ENCODE measurements around the gene EEF2K.

Gene EEF2K

DNA sequence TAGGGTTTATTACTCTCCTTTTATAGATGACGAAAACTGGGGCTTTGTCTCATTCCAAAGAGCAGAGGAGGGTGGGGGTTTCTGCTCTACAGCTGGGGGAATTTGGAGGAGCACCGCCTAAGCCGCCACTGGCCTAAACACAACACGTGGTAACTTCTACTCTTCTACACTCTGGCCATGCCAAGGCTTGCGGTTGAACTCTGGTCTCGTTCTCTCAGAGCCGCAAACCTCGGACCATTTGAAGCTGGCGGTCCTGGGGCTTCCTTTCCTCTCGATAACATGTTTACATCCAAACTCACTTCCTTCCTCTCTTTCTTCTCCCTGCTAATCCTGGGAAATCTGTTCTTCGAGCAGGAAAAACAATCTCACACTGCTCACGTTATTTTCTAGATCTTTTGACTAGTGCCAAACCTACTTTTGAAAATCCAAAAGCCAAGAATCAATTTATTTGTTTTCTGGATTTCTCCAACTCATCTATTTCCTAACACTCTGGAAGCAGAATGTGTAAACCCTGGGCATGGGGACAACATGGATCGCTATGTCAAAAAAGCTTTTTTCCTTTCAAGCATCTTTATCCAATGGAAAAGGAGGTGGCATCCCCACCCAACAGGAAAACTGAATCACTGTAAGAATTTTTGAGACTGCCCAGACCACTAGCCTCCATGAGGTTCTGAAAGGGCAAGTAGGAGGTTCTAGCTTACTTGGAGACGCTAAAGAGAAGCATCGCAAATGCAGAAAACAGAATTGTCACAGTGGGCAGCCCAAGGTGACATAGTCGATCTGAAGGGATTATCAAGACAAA, 13.6 kb upstream of the EEF2K start:
- Histone ChIP-seq H2BK12ac (ENCODE audit: low read length) (no peak overlapping the region), H3K14ac (ENCODE audit: low read length) (no peak overlapping the region), H3K9ac (ENCODE audit: low read depth, low read length, poor library complexity) (no peak overlapping the region), H2AK5ac (ENCODE audit: low read depth, low read length) (no peak overlapping the region), H4K8ac (ENCODE audit: low read depth, low read length) (no peak overlapping the region), H2AFZ (ENCODE audit: low read length) (peak overlapping the region; percentile 95), H3K4me3 (ENCODE audit: low read length in 2 of 2) (peak overlapping the region in 1 of 2 donors; percentile 16), H3K79me1 (ENCODE audit: low read depth, low read length) (no peaks in the 10 kb centered on the region), H2BK15ac (ENCODE audit: low read length) (no peak overlapping the region), H2BK120ac (ENCODE audit: low read depth, low read length) (no peak overlapping the region), H4K91ac (ENCODE audit: low read depth, low read length, poor library complexity) (no peak overlapping the region), H3K27me3 (ENCODE audit: control insufficient read depth in 3 of 3, insufficient read depth in 3 of 3, low read depth in 1 of 3, low read length in 3 of 3) (peaks cover 0 to 12% (median 6%) of the 10 kb centered on the region in 3 experiments), H3K4ac (ENCODE audit: low read length) (no peak overlapping the region), H2BK5ac (ENCODE audit: low read length) (no peak overlapping the region), H3K4me1 (ENCODE audit: control insufficient read depth in 2 of 2, insufficient read depth in 1 of 2, low read depth in 1 of 2, low read length in 2 of 2) (peaks cover 0 to 4% of the 10 kb centered on the region in 2 donors), H3K23ac (ENCODE audit: low read depth, low read length, poor library complexity) (no peak overlapping the region), H3K4me2 (ENCODE audit: insufficient read depth, low read length, poor library complexity, severe bottlenecking) (no peak overlapping the region), H3K27ac (replicated peaks; ENCODE audit: low read length) (no peak overlapping the region), H3K36me3 (replicated peaks in 1 of 2; ENCODE audit: control insufficient read depth in 2 of 2, insufficient read depth in 2 of 2, low read length in 2 of 2) (no peaks in the 10 kb centered on the region), H3K18ac (ENCODE audit: low read length) (no peak overlapping the region), H3K9me3 (replicated peaks in 1 of 2; ENCODE audit: control insufficient read depth in 2 of 2, insufficient read depth in 1 of 2, low read depth in 1 of 2, low read length in 2 of 2) (no peaks in the 10 kb centered on the region)
- WGBS, 2 donors (ENCODE audit: extremely low coverage in 2 of 2, insufficient read length in 2 of 2, insufficient replicate concordance in 1 of 2), result no CpG with 5 or more reads among the region's 16 CpGs
- DNase-seq (ENCODE audit: low spot score), result no peak

DNA sequence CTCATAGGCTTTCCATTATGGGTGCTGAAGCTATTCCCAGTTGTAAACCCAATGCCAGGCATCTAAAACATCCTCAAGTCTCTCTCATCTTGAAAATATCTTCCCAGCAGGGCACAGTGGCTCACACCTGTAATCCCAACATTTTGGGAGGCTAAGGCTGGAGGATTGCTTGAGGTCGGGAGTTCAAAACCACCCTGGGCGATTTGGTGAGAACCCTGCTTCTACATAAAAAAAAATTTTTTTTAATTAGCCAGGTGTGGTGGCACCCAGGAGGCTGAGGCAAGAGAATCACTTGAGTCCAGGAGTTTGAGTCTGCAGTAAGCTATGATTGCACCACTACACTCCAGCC, 13.0 kb upstream of the EEF2K start:
- no peak for DNase-seq (ENCODE audit: low spot score)
- Histone ChIP-seq H2AK5ac (ENCODE audit: low read depth, low read length) (no peak overlapping the region), H3K79me1 (ENCODE audit: low read depth, low read length) (no peaks in the 10 kb centered on the region), H3K9me3 (replicated peaks in 1 of 2; ENCODE audit: control insufficient read depth in 2 of 2, insufficient read depth in 1 of 2, low read depth in 1 of 2, low read length in 2 of 2) (no peaks in the 10 kb centered on the region), H3K4ac (ENCODE audit: low read length) (no peak overlapping the region), H3K4me2 (ENCODE audit: insufficient read depth, low read length, poor library complexity, severe bottlenecking) (no peak overlapping the region), H2BK15ac (ENCODE audit: low read length) (no peak overlapping the region), H3K14ac (ENCODE audit: low read length) (no peak overlapping the region), H3K27me3 (ENCODE audit: control insufficient read depth in 3 of 3, insufficient read depth in 3 of 3, low read depth in 1 of 3, low read length in 3 of 3) (peaks cover 0 to 12% (median 6%) of the 10 kb centered on the region in 3 experiments), H3K4me3 (ENCODE audit: low read length in 2 of 2) (no peak overlapping the region), H3K9ac (ENCODE audit: low read depth, low read length, poor library complexity) (no peak overlapping the region), H2AFZ (ENCODE audit: low read length) (no peak overlapping the region), H4K8ac (ENCODE audit: low read depth, low read length) (no peak overlapping the region), H2BK5ac (ENCODE audit: low read length) (no peak overlapping the region), H3K36me3 (replicated peaks in 1 of 2; ENCODE audit: control insufficient read depth in 2 of 2, insufficient read depth in 2 of 2, low read length in 2 of 2) (no peaks in the 10 kb centered on the region), H3K18ac (ENCODE audit: low read length) (no peak overlapping the region), H3K27ac (replicated peaks; ENCODE audit: low read length) (no peak overlapping the region), H4K91ac (ENCODE audit: low read depth, low read length, poor library complexity) (no peak overlapping the region), H3K23ac (ENCODE audit: low read depth, low read length, poor library complexity) (no peak overlapping the region), H2BK12ac (ENCODE audit: low read length) (no peak overlapping the region), H3K4me1 (ENCODE audit: control insufficient read depth in 2 of 2, insufficient read depth in 1 of 2, low read depth in 1 of 2, low read length in 2 of 2) (peaks cover 0 to 4% of the 10 kb centered on the region in 2 donors), H2BK120ac (ENCODE audit: low read depth, low read length) (no peak overlapping the region)
- no CpG with 5 or more reads among the region's 2 CpGs for WGBS, 2 donors (ENCODE audit: extremely low coverage in 2 of 2, insufficient read length in 2 of 2, insufficient replicate concordance in 1 of 2)

DNA sequence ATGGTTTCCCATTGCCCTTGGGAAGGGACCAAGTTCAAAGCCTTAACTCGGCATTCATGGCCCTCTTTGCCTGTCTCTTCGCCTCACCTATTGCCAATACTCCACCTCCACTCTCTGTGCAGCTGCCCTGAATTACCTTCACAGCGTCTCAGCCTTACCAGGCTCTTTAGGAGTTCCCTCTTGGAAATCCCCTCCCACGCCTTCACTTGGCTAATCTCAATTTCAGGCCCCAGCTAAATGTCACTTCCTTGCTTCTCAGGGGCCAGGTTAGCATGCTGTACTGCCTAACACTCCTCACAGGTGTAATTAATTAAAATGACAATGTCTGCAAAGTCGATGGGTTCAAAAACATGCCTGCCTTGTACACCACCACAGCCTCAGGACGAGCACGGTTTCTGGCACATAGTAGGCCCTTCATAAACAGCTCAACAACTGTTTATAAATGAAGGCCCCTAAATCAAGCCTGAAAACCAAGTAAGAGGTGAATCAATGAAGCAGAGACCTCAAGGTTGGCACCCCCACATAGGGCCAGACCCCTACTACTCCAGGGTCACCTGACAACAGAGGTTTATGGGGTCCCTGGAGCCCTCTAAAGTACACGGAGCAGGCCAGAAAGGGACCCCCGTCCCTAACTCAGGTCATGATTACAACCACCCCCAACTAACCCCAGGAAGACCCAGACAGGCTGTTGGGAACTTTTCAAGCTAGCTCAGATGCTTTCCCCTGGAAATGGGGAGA, 11.2 kb upstream of the EEF2K start:
- H3K4ac ChIP-seq (ENCODE audit: low read length), result no peak overlapping the region
- H2AK5ac ChIP-seq (ENCODE audit: low read depth, low read length), result peak overlapping the region; percentile 6
- no peak overlapping the region for H3K14ac ChIP-seq (ENCODE audit: low read length)
- peaks cover 0 to 2% (median 0%) of the 10 kb centered on the region in 3 experiments for H3K27me3 ChIP-seq (ENCODE audit: control insufficient read depth in 3 of 3, insufficient read depth in 3 of 3, low read depth in 1 of 3, low read length in 3 of 3)
- no peak overlapping the region for H2BK120ac ChIP-seq (ENCODE audit: low read depth, low read length)
- H3K9me3 ChIP-seq (replicated peaks in 1 of 2; ENCODE audit: control insufficient read depth in 2 of 2, insufficient read depth in 1 of 2, low read depth in 1 of 2, low read length in 2 of 2), result no peaks in the 10 kb centered on the region
- WGBS, 2 donors (ENCODE audit: extremely low coverage in 2 of 2, insufficient read length in 2 of 2, insufficient replicate concordance in 1 of 2), result no CpG with 5 or more reads among the region's 9 CpGs
- no peak overlapping the region for H2BK5ac ChIP-seq (ENCODE audit: low read length)
- H3K79me1 ChIP-seq (ENCODE audit: low read depth, low read length), result no peaks in the 10 kb centered on the region
- DNase-seq (ENCODE audit: low spot score), result no peak
- no peak overlapping the region for H3K4me3 ChIP-seq (ENCODE audit: low read length in 2 of 2)
- peak overlapping the region; percentile 41 for H2AFZ ChIP-seq (ENCODE audit: low read length)
- H3K27ac ChIP-seq (replicated peaks; ENCODE audit: low read length), result no peak overlapping the region
- H2BK12ac ChIP-seq (ENCODE audit: low read length), result no peak overlapping the region
- H4K91ac ChIP-seq (ENCODE audit: low read depth, low read length, poor library complexity), result no peak overlapping the region
- no peak overlapping the region for H4K8ac ChIP-seq (ENCODE audit: low read depth, low read length)
- no peak overlapping the region for H3K9ac ChIP-seq (ENCODE audit: low read depth, low read length, poor library complexity)
- no peak overlapping the region for H2BK15ac ChIP-seq (ENCODE audit: low read length)
- H3K18ac ChIP-seq (ENCODE audit: low read length), result no peak overlapping the region
- no peak overlapping the region for H3K23ac ChIP-seq (ENCODE audit: low read depth, low read length, poor library complexity)
- H3K4me1 ChIP-seq (ENCODE audit: control insufficient read depth in 2 of 2, insufficient read depth in 1 of 2, low read depth in 1 of 2, low read length in 2 of 2), result peaks cover 0 to 4% of the 10 kb centered on the region in 2 donors
- H3K36me3 ChIP-seq (replicated peaks in 1 of 2; ENCODE audit: control insufficient read depth in 2 of 2, insufficient read depth in 2 of 2, low read length in 2 of 2), result no peaks in the 10 kb centered on the region
- H3K4me2 ChIP-seq (ENCODE audit: insufficient read depth, low read length, poor library complexity, severe bottlenecking), result no peak overlapping the region

DNA sequence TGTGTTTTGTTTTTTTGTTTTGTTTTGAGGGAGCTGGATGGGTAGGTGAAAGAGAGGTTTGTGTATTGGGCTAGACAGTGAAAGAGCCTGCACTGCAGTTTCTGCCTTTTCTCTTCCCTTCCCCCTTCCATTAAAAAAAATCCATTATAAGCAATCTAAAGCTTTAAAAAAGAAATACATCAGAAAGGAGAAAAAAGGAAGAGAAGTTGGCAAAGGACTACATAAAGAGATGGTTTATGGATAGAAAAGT, 10.7 kb upstream of the EEF2K start:
- no peaks in the 10 kb centered on the region for H3K27me3 ChIP-seq (ENCODE audit: control insufficient read depth in 3 of 3, insufficient read depth in 3 of 3, low read depth in 1 of 3, low read length in 3 of 3)
- H2BK120ac ChIP-seq (ENCODE audit: low read depth, low read length), result no peak overlapping the region
- H2BK5ac ChIP-seq (ENCODE audit: low read length), result no peak overlapping the region
- no peaks in the 10 kb centered on the region for H3K9me3 ChIP-seq (replicated peaks in 1 of 2; ENCODE audit: control insufficient read depth in 2 of 2, insufficient read depth in 1 of 2, low read depth in 1 of 2, low read length in 2 of 2)
- no peak overlapping the region for H3K23ac ChIP-seq (ENCODE audit: low read depth, low read length, poor library complexity)
- H4K8ac ChIP-seq (ENCODE audit: low read depth, low read length), result no peak overlapping the region
- no peak overlapping the region for H2BK12ac ChIP-seq (ENCODE audit: low read length)
- no peaks in the 10 kb centered on the region for H3K79me1 ChIP-seq (ENCODE audit: low read depth, low read length)
- no peaks in the 10 kb centered on the region for H3K36me3 ChIP-seq (replicated peaks in 1 of 2; ENCODE audit: control insufficient read depth in 2 of 2, insufficient read depth in 2 of 2, low read length in 2 of 2)
- no peak overlapping the region for H3K9ac ChIP-seq (ENCODE audit: low read depth, low read length, poor library complexity)
- H2AK5ac ChIP-seq (ENCODE audit: low read depth, low read length), result no peak overlapping the region
- no peak overlapping the region for H3K4ac ChIP-seq (ENCODE audit: low read length)
- H2BK15ac ChIP-seq (ENCODE audit: low read length), result no peak overlapping the region
- no peak for DNase-seq (ENCODE audit: low spot score)
- no peak overlapping the region for H4K91ac ChIP-seq (ENCODE audit: low read depth, low read length, poor library complexity)
- no peak overlapping the region for H3K18ac ChIP-seq (ENCODE audit: low read length)
- H3K4me3 ChIP-seq (ENCODE audit: low read length in 2 of 2), result no peak overlapping the region
- peak overlapping the region; percentile 41 for H2AFZ ChIP-seq (ENCODE audit: low read length)
- H3K4me2 ChIP-seq (ENCODE audit: insufficient read depth, low read length, poor library complexity, severe bottlenecking), result no peak overlapping the region
- H3K4me1 ChIP-seq (ENCODE audit: control insufficient read depth in 2 of 2, insufficient read depth in 1 of 2, low read depth in 1 of 2, low read length in 2 of 2), result peaks cover 0 to 4% of the 10 kb centered on the region in 2 donors
- H3K27ac ChIP-seq (replicated peaks; ENCODE audit: low read length), result no peak overlapping the region
- no peak overlapping the region for H3K14ac ChIP-seq (ENCODE audit: low read length)
